Lower leg skin (tissue), 3 donors: ENCODE data around the gene BGN.

Experiments
- CTCF ChIP-seq, 3 donors: fragments of 450-650 bp; IDR thresholded peaks; one replicate each; pipeline ENCODE4 v1.5.1; 2016; ENCODE audit warnings: antibody characterized with exemption in 3 of 3, mild to moderate bottlenecking in 3 of 3, moderate library complexity in 2 of 3
- POLR2A ChIP-seq, 2 donors: fragments of 450-650 bp; IDR thresholded peaks; one replicate each; pipeline ENCODE4 v1.6.1; 2016 to 2017; ENCODE audit warnings: antibody characterized with exemption in 2 of 2, mild to moderate bottlenecking in 1 of 2, moderate library complexity in 1 of 2

- TF ChIP-seq POLR2A (IDR thresholded peaks at IDR 0.05) = no peak
- no peak for TF ChIP-seq CTCF (IDR thresholded peaks at IDR 0.05)
Measured at GRCh38 chrX:153485396-153486080, 9.2 kb upstream of the BGN start.
